GM12875 (cell line): ENCODE results near the gene CAMK1D.

Experiments
- H3K4me3 ChIP-seq: one replicate; pipeline ENCODE4 v1.5.1; 2011; ENCODE audit warnings: low read depth, low read length, control low read depth
- TF ChIP-seq, protein P1 (sequence below): IDR thresholded peaks from 2 replicates; pipeline ENCODE4 v1.5.1; 2011; ENCODE audit warnings: low read depth, mild to moderate bottlenecking, control low read depth, inconsistent platforms, low read length, moderate library complexity, borderline replicate concordance; ENCODE audit not compliant: insufficient read depth

CAMK1D gene

GRCh38 chr10:12470719-12471118, 121.4 kb downstream of the CAMK1D start:
- TF ChIP-seq, protein P1, sequence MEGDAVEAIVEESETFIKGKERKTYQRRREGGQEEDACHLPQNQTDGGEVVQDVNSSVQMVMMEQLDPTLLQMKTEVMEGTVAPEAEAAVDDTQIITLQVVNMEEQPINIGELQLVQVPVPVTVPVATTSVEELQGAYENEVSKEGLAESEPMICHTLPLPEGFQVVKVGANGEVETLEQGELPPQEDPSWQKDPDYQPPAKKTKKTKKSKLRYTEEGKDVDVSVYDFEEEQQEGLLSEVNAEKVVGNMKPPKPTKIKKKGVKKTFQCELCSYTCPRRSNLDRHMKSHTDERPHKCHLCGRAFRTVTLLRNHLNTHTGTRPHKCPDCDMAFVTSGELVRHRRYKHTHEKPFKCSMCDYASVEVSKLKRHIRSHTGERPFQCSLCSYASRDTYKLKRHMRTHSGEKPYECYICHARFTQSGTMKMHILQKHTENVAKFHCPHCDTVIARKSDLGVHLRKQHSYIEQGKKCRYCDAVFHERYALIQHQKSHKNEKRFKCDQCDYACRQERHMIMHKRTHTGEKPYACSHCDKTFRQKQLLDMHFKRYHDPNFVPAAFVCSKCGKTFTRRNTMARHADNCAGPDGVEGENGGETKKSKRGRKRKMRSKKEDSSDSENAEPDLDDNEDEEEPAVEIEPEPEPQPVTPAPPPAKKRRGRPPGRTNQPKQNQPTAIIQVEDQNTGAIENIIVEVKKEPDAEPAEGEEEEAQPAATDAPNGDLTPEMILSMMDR: no peak
- no peak overlapping the region for H3K4me3 ChIP-seq

- no peak overlapping the region for H3K4me3 ChIP-seq
- TF ChIP-seq, protein P1: no peak
Observed at GRCh38 chr10:12471135-12471534, 121.8 kb downstream of the CAMK1D start.

GRCh38 chr10:12473491-12473890, 124.1 kb downstream of the CAMK1D start:
- no peak overlapping the region for H3K4me3 ChIP-seq
- TF ChIP-seq, protein P1: no peak

- H3K4me3 ChIP-seq: no peak overlapping the region
- TF ChIP-seq, protein P1: no peak
Observed at GRCh38 chr10:12474727-12475412, 125.5 kb downstream of the CAMK1D start.

DNA sequence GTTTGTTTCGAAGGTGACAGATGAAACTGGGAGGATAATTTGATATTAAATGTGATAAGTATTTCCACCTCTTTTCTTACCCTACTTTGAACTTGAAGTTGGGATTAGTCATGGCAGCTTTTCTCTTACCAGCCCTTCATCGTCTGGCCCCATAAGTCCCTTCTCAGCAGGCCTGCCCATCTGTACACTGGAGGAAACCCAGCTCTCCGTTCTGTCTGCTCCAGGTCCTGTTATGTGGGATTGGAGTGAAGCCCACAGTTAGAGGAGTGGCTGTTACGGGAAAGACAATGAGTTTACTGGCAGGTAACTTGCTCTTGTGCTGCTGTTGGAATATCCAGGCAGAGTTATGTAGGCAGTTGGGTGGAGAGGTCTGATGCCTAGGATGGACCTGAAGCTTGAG, 127.3 kb downstream of the CAMK1D start:
- TF ChIP-seq, protein P1: no peak
- H3K4me3 ChIP-seq: no peak overlapping the region

DNA sequence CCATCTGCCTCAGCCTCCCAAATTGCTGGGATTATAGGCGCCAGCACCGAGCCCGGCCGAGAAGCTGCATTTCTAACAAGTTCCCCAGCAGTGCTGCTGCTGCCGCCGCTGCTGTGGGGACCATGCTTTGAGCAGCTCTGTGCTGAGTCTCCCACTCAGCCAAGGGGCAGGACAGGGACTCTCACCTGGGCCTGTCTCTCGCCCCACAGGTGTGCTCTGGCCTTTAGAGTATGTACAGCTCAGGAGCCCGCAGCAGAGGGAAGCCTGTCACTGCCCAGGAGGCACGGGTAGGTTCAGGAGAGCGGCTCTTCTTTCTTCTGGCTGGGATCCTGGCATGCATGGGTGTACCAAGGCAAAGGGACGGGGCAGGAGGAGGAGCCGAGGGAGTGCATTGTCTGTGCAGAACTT, 130.1 kb downstream of the CAMK1D start:
- TF ChIP-seq, protein P1: no peak
- no peak overlapping the region for H3K4me3 ChIP-seq

DNA sequence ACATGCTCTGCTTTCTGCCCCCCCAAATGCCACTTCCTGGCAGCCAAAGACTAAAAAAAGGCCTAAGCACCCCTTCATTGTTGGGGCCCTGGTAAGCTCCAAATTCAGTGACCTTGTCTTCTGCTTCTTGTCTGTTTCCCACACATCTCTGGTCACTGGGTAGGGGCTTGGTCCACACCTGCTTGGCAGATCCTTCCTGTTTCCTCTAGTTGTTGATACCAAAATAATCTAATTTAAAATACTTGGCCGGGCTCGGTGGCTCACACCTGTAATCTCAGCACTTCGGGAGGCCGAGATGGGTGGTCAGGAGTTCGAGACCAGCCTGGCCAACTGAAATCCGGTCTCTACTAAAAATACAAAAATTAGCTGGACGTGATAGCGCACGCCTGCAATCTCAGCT, 130.6 kb downstream of the CAMK1D start:
- H3K4me3 ChIP-seq: no peak overlapping the region
- TF ChIP-seq, protein P1: no peak
